ENCODE measurements around the gene FOXP1. TPM values are rescaled to one million over a fixed set of nuclear protein-coding genes. Genes with fewer than 3 reads are reported as not detected.

FOXP1 gene
- total and polyA plus RNA-seq, 2 of the 8 experiments (the other 6 are each of a cell fraction or from before 2014, with no cell fraction given): 13.9 to 25.4 TPM

- TF ChIP-seq TAF1 (IDR thresholded peaks at IDR 0.05; ENCODE audit: low read depth, low read length) (no peak), ATF3 (IDR thresholded peaks at IDR 0.05; ENCODE audit: insufficient read depth, low read depth, low read length) (no peak), JUND (IDR thresholded peaks at IDR 0.05; ENCODE audit: low read length) (no peak), ATF2 (IDR thresholded peaks at IDR 0.05; ENCODE audit: low read length) (no peak), GABPA (IDR thresholded peaks at IDR 0.05; ENCODE audit: borderline replicate concordance, insufficient read depth, low read length) (no peak), BCL11A (IDR thresholded peaks at IDR 0.05; ENCODE audit: low read depth in 2 of 2, low read length in 2 of 2) (no peak), SIRT6 (IDR thresholded peaks at IDR 0.05; ENCODE audit: low read length) (no peak), RNF2 (IDR thresholded peaks at IDR 0.05; ENCODE audit: borderline replicate concordance, low read depth, low read length, missing control alignments, poor library complexity, severe bottlenecking) (no peak), MAX (IDR thresholded peaks at IDR 0.05) (no peak), SP1 (IDR thresholded peaks at IDR 0.05; ENCODE audit: low read depth, low read length) (peak; percentile 74), RAD21 (IDR thresholded peaks at IDR 0.05 in 1 of 2, conservative IDR thresholded peaks at IDR 0.05 in 1 of 2; ENCODE audit: low read depth in 2 of 2, low read length in 2 of 2) (no peak; a peak in 1 of 4 replicates), USF2 (IDR thresholded peaks at IDR 0.05; ENCODE audit: low read length) (no peak), CHD2 (IDR thresholded peaks at IDR 0.05; ENCODE audit: low read length) (no peak), CREB1 (IDR thresholded peaks at IDR 0.05) (no peak), SP2 (IDR thresholded peaks at IDR 0.05; ENCODE audit: low read length) (no peak), SP4 (IDR thresholded peaks at IDR 0.05; ENCODE audit: low read length) (no peak), CHD1 (IDR thresholded peaks at IDR 0.05; ENCODE audit: low read depth, low read length) (no peak), TBP (IDR thresholded peaks at IDR 0.05; ENCODE audit: low read depth, low read length) (no peak), TCF12 (IDR thresholded peaks at IDR 0.05; ENCODE audit: low read depth, low read length) (peak; percentile 91), TAF7 (optimal IDR thresholded peaks at IDR 0.05; ENCODE audit: borderline replicate concordance, low read depth, low read length) (no peak), EP300 (IDR thresholded peaks at IDR 0.05; ENCODE audit: borderline replicate concordance in 1 of 2, low read depth in 2 of 2, low read length in 2 of 2) (peak in 1 of 2 experiments; percentile 94; a peak in 1 of 3 replicates), CEBPB (IDR thresholded peaks at IDR 0.05; ENCODE audit: low read depth, low read length) (peak; percentile 64), BRCA1 (IDR thresholded peaks at IDR 0.05; ENCODE audit: low read depth, low read length) (no peak)
Observed at GRCh38 chr3:71497971-71498444, 85.5 kb downstream of the FOXP1 start (continued).

All from H1 (cell line).